ENCODE measurements around the gene GNS.

GNS gene

DNA sequence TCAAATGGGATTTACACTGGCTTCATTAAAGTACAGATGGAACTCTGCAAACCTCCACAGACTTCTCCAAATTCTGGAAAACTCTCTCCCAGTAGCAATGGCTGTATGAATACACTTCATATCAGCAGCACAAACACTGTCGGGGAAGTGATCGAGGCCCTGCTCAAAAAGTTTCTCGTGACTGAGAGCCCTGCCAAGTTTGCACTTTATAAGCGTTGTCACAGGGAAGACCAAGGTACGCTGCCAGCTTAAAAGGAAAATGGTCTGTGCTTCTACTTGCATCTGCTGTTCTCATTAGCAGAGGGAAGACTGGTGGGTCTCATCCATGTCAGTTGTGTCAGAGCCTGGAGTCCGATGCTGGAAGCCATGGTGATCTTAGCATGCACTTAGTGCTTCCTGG, 71.0 kb downstream of the GNS start:
- no peak for TF ChIP-seq ZNF274 (IDR thresholded peaks at IDR 0.05; ENCODE audit: low read depth, low read length)
- H3K4me3 ChIP-seq (ENCODE audit: low read length): no peak overlapping the region

DNA sequence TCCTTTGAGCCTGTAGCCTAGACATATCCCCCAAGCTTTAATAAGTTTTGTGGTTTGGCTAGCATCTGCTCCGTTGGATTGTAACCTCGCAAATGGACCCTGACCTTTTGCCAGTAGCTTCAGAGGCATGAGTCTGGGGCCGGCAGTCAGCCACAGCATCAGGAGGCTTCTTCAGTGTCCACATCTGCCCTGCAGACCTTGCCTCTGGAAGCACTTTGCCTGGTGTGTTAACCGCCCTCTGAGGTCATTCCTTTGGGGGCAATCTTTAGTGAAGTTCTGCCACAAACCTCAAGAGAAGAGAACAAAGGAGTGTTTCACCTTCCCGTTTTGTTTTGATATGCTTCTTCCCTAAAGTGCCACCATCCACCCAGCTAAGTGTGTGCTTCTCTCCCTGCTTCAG, 71.4 kb downstream of the GNS start:
- H3K4me3 ChIP-seq (ENCODE audit: low read length): no peak overlapping the region
- TF ChIP-seq ZNF274 (IDR thresholded peaks at IDR 0.05; ENCODE audit: low read depth, low read length): no peak

DNA sequence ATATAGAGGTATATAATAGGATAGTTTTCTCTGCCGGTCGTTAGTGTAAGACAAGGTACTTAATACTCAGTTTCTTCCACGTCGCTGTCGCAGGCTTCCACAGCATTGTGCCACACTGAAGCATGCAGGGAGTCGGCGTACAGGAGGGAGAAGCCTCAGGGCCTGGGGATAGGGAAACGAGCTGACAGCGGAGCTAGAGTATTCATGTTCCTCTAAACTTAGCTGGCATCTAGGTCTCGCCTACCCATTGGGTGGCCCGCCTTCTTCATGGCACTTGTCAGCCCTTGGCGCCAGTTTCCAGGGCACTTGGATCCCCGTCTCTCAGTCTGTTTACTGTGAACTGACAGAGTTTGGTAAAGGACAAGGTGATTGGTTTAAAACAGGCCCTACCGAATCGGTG, 73.6 kb downstream of the GNS start:
- TF ChIP-seq ZNF274 (IDR thresholded peaks at IDR 0.05; ENCODE audit: low read depth, low read length): no peak
- H3K4me3 ChIP-seq (ENCODE audit: low read length): no peak overlapping the region

DNA sequence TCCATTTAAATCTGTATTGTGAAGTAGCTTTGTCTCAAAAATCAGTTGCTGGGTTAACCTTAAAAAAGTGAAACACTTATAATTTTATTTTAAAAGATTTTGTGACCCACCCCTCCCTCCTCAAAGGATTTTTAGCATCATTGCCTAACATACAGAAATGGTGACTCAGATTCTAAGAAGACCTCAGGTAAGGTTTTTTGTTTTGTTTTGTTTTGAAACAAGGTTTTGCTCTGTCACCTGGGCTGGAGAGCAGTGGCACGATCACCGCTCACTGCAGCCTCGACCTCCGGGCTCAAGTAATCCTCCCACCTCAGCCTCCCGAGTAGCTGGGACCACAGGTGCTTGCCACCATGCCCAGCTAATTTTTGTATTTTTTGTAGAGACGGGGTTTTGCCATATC, 74.2 kb downstream of the GNS start:
- TF ChIP-seq ZNF274 (IDR thresholded peaks at IDR 0.05; ENCODE audit: low read depth, low read length): no peak
- H3K4me3 ChIP-seq (ENCODE audit: low read length): no peak overlapping the region

DNA sequence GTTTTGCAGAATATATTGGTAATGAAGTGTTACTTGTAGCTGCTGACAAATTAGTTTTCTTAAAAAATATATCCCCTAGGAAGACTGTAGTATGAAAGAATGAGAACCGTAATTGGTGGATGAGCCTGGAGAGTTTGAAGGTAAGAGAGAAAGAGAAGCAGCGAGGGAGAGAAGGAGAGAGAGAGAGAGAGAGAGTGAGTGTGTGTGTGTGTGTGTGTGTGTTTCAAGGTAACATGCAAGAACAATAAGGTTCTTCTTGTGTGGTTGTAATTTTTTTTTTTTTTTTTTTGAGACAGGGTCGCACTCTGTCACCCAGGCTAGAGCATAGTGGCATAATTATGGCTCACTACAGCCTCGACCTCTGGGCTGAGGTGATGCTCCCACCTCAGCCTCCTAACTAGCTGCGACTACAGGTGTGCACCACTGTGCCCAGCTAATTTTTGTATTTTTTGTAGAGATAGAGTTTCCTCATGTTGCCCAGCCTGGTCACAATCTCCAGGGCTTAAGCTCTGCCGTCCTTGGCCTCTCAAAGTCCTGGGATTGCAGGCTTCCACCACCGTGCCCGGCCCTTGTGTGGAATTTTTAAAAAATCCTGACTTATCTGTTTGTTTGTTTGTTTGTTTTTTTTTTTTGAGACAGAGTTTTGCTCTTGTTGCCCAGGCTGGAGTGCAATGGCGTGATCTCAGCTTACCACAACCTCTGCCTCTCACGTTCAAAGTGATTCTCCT, 75.2 kb downstream of the GNS start:
- H3K4me3 ChIP-seq (ENCODE audit: low read length): no peak overlapping the region
- TF ChIP-seq ZNF274 (IDR thresholded peaks at IDR 0.05; ENCODE audit: low read depth, low read length): no peak

DNA sequence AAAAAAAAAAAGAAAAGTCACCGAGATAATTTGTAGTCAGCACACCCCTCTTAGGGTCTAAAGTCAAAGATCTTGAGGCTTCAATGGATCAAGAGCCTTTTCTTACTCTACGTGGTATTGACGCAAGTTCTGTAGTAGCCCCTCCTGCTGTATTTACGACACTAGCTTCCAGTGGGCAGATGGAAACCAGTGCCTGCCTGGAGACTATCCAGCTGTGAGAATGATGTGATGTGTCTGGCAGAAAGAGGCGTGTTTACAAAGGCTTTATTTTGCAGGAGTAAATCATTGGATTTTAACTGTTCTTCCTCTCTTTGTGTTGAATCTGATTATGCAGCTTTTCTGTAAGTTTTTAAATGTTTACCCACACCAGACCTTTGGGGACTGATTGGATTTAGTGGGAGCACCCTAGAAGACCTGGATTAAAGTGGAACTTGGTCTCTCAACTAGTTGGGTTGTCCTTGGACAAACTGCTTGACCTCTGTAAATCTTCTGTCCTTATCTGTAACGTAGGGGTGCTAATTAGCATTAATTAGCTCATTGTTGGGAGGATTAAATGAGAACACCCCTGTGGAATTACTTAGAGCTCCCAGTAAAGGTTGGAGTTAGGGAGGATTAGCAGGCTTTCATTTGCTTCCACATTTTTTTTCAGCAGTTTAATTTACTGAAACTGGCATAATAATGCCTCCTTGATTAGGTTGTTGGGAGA, 76.5 kb downstream of the GNS start:
- TF ChIP-seq ZNF274 (IDR thresholded peaks at IDR 0.05; ENCODE audit: low read depth, low read length): no peak
- H3K4me3 ChIP-seq (ENCODE audit: low read length): no peak overlapping the region

DNA sequence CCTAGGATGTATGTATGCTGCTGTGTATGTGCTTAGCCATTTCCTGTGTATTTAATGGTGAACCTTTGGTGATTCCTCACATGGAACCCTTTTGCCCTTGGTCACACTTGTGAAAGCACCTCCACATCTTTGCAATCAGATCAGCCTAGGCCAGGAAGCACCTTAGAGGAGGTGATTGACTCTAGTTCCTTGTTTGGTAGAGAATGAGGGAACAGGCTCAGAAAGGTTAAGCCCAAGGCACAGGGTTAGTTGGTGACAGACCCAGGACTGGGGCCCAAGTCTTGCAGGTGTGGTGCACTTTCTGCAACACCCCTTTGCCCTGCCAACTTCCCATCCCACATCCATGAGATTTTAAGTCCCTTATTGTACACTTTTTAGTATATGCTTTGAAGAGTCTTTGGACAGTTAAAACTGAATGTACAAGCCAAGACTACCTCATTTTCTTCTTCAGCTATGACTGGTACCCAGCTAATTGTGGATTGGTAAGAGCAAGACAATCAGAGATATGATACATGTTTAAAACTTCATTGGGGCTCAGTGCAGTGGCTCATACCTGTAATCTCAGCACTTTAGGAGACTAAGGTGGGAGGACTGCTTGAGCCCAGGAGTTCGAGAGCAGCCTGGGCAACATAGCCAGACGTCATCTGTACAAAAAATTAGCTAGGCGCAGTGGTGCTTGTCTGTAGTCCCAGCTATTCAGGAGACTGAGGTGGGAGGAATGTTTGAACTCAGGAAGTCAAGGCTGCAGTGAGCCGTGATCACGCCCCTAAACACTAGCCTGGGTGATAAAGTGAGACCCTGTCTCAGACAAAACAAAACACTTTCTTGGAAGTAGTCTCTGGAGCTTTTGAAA, 77.8 kb downstream of the GNS start:
- no peak for TF ChIP-seq ZNF274 (IDR thresholded peaks at IDR 0.05; ENCODE audit: low read depth, low read length)
- H3K4me3 ChIP-seq (ENCODE audit: low read length): no peak overlapping the region

DNA sequence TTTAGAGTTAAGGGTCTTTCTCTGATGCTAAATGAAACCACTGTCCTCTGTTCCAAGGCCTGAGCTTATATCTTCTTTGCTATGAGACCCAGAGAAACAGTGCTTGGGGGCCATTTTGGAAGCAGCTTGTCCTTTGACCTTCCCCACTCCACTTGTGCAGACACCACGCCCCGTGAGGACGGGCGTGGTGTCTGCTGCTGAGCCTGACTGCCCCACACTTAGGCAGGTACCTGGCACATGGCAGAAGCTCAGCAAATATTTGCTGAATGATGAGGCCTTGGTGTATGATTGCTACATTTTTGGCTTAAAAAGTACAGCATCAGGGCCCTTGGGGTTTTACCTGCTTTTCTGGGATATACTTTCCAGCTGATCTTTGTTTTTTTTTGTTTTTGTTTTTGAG, 79.0 kb downstream of the GNS start:
- TF ChIP-seq ZNF274 (IDR thresholded peaks at IDR 0.05; ENCODE audit: low read depth, low read length): no peak
- no peak overlapping the region for H3K4me3 ChIP-seq (ENCODE audit: low read length)

DNA sequence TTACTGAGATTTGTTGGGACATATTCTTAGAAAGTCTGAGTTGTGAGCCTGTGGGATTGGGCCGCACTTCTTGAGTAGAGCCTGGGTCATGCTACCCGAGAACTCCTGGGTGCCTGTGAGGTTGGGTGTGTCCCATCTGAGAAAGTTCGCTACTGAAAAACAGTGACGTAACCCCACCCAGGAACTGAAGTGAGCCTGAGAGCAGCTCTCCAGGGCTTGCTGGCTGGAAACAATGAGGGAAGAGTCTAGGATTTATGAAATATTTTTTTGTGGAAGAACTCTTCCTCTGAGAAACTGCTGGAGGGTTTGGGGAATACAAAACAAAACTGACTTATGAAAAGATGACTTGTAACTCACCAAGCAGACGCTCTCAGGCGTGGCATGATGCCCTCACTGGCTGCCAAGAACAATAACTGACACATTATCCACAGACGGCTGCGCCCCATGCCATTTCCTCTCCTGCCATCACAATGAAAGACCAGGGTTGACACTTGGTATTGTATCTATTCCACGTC, 79.7 kb downstream of the GNS start:
- TF ChIP-seq ZNF274 (IDR thresholded peaks at IDR 0.05; ENCODE audit: low read depth, low read length): no peak
- no peak overlapping the region for H3K4me3 ChIP-seq (ENCODE audit: low read length)

DNA sequence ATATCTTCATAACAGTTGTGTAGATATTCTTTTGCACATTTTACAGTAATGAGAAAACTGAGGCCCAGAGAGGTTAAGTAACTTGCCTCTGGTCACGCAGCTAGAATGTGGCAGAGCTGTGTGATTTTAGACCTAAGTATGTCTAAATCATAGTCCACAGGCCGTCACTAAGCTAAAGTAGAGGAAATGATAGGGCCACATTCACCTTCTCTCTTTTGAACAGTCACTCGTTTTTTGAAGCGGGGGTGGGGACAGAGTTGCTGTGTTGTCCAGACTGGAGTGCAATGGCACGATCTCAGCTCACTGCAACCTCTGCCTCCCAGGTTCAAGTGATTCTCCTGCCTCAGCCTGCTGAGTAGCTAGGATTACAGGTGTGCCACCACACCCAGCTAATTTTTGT, 80.4 kb downstream of the GNS start:
- TF ChIP-seq ZNF274 (IDR thresholded peaks at IDR 0.05; ENCODE audit: low read depth, low read length): no peak
- H3K4me3 ChIP-seq (ENCODE audit: low read length): no peak overlapping the region

DNA sequence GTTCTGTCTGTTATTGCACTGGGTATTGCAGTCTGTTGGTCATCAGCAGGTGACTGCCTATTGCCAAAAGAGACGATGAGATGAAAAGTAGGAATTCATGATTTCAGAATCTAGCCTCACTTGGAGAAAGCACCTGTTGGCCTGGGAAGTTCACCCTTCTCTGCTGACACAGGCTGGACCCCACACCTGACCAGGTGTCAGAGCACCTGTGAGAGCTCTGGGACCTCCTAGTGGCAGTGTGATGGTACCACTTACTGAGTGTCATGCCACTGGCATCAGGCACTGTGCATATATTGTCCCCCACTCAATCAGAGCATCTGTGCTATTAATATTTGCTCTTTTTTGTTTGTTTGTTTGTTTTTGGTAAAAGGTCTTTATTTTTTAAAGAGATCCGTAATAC, 81.0 kb downstream of the GNS start:
- H3K4me3 ChIP-seq (ENCODE audit: low read length): no peak overlapping the region
- no peak for TF ChIP-seq ZNF274 (IDR thresholded peaks at IDR 0.05; ENCODE audit: low read depth, low read length)

DNA sequence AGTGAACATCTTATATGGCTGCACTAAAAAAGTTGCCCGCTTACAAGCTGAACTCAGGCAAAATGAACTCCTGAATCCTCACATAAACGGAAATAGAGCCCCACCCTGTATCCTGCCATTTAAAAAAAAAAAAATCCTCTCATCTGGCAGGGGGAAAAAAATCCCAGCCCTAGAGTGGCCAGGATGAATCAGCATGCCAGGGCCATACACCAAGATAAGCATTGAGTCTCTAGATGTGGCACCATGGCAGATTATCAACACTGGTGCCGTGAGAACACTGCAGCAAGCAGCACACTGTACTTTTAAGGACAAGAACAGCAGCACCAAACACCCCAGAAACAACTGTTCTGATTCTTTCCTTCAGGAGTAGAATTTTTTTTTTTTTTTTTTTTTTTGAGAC, 83.4 kb downstream of the GNS start:
- no peak overlapping the region for H3K4me3 ChIP-seq (ENCODE audit: low read length)
- no peak for TF ChIP-seq ZNF274 (IDR thresholded peaks at IDR 0.05; ENCODE audit: low read depth, low read length)

DNA sequence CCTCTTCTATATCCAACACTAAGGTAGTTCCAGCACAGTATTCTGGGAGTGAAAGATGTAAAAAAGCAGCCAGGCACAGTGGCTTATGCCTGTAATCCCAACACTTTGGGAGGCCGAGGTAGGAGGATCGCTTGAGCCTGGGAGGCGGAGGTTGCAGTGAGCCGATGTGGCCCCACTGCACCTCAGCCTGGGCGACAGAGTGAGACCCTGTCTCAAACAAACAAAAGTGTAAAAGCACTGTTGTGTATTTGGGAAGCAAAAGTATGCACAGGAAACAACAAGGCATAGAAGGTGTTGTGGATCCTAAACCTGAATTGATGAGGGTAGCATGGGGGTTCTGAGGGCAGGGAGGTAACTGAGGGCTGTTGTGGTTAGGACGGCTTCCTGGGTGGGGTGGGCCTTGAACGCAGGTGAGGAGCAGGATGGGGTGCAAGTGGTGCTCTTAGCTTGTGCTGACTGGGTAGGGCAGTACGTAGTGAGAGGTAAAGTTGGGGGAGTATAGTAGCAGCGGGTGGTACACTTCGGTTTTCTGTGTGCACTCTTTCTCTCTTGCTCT, 84.8 kb downstream of the GNS start:
- no peak for TF ChIP-seq ZNF274 (IDR thresholded peaks at IDR 0.05; ENCODE audit: low read depth, low read length)
- H3K4me3 ChIP-seq (ENCODE audit: low read length): no peak overlapping the region

DNA sequence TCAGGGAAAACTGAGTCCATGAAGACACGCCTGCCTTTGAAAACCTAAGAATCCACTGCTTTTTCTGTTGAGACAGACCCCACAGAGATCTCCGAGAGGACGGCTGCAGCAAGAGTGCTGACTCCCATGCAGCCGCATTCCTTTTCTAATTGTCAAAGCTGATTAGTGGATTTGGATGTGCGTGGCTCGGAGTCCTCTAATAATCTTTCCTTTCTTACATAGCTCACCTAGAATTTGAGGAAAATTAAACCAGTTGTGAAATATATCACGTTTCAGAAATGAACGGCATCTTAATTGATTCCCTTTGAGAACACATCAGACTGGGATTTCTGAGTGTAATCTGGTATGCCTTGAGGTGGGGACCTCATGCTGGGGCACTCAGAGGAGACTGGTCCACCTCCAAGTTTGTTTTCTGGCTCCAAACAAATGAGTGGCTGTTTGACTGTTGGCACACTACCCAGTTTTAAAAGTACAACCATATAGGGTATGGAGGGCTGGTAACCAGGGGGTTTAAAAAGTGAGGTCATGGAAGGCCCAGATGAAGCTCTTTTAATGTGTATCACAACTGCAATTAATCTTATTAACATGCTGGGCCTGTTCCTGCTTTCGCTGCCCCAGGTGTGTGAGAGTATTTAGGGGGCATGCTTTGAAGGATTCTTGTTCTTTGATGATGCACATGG, 85.6 kb downstream of the GNS start:
- no peak for TF ChIP-seq ZNF274 (IDR thresholded peaks at IDR 0.05; ENCODE audit: low read depth, low read length)
- H3K4me3 ChIP-seq (ENCODE audit: low read length): no peak overlapping the region
